GM20431 (cell line): ENCODE measurements around the gene TLE5.
"Not testable (repeated sequence)": the region's sequence is repeated elsewhere in the genome, so short reads cannot be mapped to it uniquely, and the experiment has no call there.

Experiments
- in situ Hi-C: fragments of 300-500 bp; cut with MseI, MboI; formaldehyde crosslinking; loops from one replicate; pipeline ENCODE4 v1.15.0; 2020; ENCODE audit warnings: low sequenced_read_pairs; ENCODE audit not compliant: unreplicated experiment

Gene TLE5

DNA sequence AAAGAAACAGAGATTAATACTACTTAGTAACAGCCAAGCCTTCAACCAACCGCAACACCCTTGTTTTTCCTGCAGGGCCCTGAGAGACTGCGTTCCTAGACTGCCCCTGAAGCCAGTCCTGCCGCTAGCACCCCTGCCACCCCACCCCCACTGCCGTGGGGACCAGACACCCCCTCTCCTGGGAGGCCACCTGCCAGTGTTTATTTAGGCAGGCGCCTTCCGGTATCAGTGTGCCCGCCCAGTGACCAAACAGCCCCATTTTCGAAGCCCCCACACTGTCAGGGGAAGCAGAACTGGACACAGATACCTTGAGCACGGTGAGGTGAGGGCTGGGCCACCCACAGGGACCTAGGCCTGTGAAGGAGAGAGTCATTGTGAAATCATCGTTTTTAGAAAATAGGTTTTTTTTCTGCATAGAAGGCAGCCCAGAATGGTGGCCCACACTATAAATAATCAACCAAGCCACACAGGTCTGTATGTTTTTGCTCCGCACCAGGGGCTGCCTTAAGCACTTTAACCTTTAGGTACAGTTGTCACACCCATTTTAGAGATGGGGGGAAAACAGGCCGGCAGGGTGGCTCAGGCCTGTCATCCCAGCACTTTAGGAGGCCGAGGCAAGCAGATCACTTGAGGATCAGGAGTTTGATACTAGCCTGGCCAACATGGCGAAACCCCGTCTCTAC, 3.5 kb upstream of the TLE5 start:
- in situ Hi-C loops: no loop called here

DNA sequence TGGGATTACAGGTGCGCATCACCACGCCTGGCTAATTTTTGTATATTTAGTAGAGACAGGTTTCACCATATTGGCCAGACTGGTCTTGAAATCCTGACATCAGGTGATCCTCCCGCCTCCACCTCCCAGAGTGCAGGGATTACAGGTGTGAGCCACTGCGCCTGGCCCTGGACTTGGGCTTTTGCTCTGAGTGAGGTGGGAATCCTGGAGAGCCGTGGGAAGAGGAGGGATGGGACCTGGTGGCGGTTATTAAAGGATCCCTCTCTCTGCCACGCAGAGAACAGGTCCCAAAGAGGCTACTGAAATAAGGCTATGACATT, 1.7 kb upstream of the TLE5 start:
- in situ Hi-C loops: no loop called here

DNA sequence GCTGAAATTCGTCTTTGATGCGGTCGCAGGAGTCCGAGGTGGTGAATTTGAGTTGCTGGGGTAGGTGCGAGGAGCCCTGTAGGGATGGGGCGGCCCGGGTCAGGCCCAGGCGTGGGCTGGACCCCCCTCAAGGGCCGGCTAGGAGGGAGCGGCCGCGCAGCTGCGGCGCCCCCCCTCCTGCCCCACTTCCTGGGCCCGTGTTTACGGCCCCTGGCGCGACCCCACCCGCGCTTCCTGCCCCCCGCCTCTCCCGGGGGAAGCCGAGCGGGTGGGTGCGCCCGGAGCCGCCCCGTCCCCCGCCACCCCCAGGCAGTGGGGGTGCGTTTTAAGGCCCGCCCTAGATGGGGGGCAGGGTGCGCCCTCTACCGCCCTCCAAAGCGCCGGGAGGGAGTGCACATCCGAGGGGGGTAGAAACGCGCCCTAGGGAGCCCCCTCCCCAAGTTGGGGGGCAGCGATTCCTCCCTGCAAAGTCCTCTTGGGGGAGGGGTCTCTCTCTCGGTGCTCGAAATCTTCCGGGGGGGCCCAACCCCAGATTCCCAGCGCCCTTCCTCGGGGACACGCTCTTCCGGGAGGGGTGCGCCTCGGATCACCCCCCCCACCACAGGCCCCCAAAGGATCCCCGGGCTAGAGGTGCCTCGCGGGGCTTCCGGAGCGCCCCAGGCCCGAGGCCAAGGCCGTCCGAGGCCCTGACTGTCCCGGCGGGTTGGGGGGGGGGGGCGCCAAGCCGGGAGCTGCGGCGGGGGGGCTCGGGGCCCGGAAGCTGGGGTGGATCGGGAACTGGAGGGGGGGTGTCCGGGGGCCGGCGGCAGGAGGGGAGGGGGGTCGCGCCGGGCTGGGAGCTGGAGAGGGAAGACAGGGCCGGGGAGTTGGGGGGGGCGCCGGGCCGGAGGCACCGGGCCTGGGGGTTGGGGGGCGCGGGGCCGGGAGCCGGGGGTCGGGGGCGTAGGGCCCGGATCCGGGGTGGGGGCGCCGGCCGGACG, 823 bp downstream of the TLE5 start:
- in situ Hi-C loops: no loop called here

DNA sequence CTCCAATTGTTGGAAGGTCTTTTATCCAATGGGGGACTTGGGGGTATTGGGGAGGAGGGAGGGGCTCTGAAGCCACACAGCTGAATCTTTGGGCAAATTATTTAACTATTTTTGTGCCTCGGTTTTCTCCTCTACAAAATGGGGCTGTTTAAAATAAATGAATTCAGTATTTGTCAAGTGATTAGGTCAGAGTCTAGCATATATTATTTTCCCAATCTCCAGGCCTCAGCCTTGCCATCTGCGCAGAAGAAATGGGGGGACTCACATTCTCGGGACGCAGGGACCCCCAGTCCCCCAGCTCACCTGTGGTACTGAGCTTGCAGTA, 1.5 kb downstream of the TLE5 start:
- in situ Hi-C loops: no loop called here

DNA sequence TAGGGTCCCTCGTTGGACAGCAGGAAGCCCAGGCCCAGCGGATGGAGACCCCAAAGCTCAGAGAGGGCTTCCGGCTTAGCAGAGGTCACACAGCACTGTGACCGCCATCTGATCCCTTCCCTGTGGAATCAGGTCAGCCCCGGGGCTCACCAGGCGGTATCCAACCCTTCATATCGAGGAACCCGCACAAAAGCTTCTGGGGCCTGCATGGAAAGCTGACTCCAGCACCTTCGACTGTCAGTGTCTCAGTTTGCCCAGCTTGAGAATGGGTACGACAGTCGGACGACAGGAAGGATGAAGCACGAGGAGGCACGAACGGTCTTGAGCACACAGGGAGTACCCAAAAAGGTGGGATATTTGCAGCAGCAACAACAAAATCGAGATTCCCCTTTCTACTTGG, 2.6 kb downstream of the TLE5 start:
- in situ Hi-C loops: no loop called here

DNA sequence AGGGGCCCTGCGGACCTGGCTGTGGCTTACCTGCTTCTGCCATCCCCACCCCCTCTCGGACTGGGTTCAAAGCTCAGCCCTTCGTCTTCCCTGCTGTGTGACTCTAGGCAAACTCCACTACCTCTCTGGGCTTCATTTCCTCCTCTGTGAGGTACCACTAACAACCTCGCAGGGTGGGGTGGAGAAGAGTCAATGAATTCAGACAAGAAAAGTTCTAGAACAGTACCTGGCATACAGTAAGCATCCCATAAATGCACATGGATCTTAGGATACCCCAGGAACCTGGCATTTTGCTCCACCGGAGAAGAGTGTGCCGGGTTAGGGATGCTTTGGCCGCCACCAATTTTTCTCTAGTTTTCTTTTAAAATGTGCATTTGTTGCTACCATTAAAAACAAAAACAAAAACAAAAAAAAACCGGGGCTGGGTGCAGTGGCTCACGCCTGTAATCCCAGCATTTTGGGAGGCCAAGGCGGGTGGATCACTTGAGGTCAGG, 3.4 kb downstream of the TLE5 start:
- in situ Hi-C loops: no loop called here

DNA sequence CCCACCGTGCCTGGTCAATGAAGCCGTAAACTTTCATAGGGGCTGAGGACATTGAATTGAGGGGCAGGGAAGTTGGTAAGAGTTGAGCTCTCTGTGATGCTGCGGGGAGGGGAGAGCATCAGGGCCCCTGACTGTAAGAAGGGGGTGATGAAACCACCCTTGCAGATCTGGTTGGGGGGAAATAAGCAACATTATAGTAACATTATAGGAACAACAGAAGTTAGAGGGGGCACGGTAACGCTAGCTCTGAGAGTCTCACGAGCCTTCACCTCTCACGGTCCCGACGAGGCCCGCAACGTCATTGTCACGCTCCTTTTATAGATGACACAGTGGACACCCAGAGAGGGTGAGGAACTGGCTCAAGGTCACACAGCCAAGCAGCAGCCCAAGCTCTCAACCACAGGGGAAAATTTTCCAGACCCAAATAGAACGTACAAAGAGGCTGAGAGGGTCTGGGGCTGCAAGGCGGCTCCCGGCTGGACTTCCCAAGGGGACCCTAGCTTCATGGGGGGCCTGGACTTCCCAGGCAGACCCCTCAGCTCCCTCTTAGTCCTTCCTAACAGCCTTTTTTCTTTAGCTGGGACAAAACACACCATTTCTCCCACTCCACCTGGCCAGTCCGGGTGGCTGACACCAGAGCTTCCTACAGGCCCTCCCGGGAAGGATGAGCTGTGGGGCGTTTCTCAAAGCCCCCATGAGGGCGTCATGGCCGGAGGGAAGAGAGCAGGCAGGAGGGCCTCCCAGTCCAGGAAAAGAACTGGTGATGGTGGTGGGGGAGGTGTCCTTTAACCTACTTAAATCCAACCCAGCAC, 4.1 kb downstream of the TLE5 start:
- in situ Hi-C loops: no loop called here

DNA sequence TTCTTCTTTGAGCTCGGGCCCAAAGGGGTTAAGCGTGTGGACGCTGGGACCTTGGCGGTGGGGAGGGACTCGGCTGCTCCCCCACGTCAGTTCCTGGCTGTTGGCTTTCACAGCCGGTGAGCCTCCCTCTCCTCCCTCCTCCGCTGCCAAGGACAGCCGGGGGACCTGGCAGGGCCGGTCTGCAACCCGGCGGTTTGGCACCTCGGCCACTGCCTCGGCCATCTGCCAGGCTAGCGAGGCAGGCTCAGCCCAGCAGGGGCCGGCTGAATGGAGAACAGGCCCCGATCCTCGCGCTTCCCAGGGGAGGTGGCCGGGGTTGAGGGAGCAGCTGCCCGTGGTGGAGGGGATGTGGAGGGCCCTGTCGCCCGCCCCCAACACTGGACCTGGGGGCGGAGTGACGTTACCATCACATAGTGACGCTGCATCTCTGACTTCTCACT, 5.0 kb downstream of the TLE5 start:
- in situ Hi-C loops: no loop called here

DNA sequence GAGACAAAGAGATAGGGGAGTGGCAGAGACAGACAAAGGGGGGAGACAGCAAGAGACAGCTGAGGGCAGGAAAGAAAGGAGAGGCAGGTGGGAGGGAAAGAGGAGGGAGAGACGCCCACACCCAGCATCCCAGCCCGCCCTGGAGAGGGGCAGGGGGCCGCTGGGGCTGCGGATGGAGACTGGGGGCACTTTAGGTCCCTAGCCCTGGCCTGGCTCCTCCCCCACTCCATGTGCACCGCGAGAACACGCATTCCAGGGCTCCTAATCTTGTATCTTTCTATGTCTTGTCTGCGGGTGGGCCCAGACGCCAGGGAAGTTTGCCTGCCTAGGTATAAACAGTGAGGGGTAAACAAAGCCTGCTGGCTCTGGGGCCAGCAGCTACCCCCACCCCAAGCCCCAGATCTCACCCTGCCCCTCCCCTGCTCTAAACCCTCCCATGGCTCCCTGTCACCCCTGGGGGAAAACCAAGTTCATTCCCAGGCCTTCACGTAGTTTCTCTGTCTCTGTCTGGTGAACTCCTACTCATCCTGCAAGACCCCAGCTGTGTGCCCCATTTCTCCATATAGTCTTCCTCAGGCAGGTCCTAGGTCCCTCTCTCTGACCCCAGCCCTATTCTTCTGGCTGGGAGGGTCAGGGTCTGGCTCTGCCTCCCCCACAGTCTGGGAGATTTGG, 5.7 kb downstream of the TLE5 start:
- in situ Hi-C loops: no loop called here

DNA sequence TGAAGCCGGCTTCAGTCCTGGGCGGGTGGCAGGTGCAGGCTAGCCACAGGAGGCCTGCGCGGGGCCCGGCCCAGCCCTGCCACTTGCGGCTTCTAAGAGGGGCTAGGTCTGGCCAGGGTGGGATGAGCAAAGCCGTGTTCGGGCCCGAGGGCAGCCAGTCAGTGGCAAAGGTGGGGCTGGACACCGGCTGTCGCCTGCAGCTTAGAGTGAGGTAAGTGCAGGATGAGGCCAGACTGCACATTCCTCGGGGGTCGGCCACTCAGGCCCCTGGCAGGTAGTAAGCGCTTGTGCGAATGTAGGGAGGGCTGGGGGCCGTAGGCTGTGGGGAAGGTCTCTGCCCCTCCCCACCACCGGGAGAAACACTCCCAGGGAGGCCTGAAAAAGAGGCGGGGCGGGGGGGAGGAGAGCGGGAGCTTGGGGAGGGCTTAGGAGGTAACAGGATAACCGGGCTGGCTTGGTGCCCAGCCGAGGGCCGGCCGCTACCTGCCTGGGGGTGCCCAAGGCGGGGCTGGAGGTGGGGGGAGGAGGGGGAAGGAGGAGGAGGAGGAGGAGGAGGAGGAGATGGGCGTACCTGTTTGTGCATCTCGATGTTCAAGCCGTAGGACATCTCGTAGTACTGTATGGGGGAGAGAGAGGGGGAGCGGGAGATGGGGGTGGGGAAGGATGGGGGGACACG, 6.4 kb downstream of the TLE5 start:
- in situ Hi-C loops: no loop called here

DNA sequence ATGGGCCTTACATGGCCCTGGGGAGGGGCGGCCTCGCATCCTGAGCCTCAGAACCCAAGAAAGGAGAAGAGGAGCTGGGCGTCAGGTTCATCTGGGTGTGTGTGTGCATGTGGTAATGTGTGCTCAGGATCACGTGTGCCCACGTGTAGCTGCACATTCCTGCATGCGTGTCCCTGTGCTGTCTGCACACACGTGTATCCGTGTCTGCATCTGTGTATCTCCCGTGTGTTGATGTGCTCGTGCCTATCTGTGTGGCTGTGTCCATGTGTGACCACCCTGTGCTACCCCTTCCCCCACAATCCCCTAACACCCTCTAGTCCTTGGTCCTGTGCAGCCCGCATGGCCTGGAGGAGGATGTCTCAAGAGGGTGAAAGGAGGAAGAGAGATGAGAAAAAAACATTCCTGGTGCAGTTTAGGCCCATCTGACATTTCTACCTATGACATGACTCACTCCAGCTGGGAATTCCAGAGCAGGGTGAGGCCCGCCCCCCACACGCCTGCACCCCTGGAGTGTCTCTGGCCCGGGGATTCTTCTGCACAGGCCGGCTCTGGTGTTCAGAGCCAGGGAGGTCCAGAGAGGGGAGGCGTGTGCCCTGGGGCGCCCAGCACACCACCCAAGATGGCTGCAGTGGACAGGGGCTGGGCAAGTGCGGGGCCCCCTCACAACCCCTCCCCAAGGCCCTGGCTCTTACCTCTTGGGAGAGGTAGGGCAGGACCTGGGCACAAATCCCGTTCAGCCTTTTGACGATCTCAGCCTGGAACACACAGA, 7.1 kb downstream of the TLE5 start:
- in situ Hi-C loops: no loop called here

DNA sequence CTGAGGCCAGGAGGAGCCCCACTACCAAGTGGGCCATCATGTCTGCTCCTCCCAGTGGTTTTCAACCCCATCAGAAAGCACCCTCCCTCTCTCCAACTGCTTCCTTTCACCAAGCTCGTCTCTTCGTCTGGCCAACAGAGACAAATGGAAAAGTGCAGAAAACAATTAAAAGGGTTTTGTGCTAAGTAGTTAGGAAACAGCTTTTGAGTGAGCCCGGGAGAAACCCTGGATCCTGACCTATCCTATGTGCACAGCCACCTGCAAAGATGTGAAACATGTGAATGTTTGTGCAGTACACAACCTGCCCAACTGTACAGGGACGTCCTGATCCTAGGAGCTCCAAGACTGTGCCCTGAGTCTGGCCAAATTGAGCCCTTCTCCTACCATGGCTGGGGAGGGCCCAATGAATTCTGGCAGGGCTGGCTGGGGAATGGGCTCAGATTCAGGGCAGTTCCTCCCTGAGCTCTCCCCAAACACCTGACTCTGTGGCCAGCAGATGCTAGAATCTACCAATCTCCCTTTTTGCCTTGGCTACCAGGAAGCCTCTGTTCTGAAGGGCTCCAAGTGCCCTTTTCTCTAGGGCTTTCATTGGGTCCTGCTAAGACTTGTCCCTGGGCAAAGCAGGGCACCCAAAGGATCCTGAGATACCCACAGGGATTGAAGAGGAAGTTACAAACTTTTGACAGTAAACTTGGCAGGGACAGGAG, 7.9 kb downstream of the TLE5 start:
- in situ Hi-C loops: no loop called here

DNA sequence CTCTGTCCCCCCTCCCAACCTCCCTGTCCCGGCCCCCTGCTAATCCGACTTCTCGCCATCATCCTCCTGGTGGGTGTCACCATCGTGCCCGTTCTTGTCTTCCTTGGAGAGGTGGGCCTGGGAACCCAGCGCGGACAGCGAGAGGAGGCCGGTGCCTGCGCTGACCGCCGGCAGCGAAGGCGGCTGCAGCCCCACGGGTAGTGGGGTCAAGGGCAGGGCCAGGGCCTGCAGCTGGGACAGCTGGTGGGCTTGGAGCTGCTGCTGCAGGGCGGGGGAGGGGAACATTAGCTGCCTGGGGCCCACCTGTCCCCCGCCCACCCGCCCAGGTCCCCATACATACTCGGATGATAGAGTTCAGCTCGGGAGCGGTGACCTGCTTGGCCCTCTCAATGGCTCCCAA, 8.5 kb downstream of the TLE5 start:
- in situ Hi-C loops: no loop called here

DNA sequence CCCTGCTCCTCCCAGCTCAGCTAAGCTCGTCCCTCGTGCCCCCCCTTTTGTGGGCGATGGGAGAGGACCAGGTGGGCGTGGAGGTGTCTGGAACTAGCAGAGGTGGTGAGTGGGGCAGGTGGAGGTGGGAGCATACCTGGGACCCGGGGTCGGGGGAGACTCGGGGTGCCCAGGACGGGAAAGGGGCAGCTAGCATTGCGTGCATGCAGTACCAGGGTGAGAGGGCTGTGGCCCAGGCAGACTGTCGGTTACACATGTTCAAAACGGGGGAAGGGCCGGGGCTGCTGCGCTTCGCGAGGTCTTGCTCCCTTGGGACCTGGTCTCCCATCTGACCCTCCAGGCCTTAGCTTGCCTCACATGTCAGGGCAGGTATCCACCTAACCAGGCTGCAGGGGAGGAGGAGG, 9.1 kb downstream of the TLE5 start:
- in situ Hi-C loops: no loop called here

DNA sequence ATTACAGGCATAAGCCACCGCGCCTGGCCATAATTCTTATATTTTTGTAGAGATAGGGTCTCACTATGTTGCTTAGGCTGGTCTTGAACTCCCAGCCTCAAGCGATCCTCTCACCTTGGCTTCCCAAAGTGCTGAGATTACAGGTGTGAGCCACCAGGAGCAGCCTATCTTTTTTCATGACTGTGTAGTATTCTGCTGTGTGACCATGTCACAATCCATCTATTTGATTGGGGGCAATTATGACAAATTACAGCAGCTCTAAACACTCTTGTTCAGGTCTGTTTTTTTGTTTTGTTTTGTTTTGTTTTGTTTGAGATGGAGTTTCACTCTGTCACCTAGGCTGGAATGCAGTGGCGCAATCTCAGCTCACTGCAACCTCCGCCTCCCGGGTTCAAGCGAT, 12.3 kb downstream of the TLE5 start:
- in situ Hi-C loops: not testable (repeated sequence)

DNA sequence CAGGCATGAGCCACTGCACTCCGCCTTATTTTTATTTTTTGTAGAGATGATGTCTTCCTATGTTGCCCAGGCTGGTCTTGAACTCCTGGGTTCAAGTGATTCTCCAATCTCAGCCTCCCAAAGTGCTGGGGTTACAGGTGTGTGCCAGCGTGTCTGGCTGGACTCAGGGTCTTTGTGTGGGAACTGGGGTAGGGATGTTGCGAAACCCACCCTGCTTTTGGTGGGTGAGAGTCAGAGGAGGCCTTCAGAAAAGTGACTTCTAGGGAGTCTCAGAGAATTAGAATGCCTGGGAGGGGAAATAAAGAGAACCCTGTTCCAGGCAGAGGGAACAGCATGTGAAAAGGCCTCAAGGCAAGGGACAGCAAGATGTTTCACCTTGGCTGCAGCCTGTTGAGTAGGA, 13.2 kb downstream of the TLE5 start:
- in situ Hi-C loops: no loop called here

DNA sequence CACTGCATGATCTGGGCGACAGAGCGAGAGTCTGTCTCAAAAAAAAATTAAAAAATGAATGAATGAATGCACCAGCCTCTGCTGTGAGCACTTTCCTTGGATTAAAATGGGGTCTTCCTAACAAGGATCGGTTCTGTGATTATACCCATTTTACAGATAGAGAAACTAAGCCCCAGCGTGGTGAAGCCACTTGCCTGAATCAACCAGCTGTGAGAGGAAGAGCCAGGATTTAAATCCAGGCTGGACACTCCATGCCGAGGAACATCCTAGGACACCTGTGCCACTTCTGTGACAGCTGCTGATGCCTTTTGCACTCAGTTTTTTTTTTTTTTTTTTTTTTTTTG, 14.1 kb downstream of the TLE5 start:
- in situ Hi-C loops: no loop called here

DNA sequence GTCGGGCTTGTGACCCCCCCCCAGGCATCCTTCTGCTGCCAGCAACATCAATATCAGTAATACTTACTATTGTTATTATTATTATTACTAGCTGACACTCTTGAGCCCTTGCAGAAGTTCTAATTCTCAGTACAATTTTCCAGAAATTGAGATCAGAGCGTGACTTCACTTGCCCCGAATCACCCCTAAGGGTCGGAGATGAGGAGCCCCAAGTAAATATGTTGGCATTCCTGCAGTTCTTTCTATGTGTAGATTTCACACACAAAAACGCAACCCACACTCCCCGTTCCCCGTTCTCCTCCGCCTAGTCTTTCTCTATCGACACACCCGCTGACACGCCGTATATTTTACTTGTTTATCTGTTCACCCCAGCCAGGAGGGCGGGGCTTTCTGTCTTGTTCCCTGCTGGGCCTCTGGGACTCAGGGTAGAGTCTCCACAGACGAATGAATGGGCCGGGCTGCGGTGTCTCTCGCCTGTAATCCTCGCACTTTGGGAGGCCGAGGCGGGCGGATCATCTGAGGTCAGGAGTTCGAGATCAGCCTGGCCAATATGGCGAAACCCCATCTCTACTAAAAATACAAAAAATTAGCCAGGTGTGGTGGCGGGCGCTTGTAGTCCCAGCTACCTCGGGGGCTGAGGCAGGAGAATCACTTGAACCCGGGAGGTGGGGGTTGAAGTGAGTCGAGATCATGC, 14.7 kb downstream of the TLE5 start:
- in situ Hi-C loops: no loop called here
